Measurements from ENCODE around the gene KIRREL3. TPM values are rescaled to one million over a fixed set of nuclear protein-coding genes. Genes with fewer than 3 reads are reported as not detected.

The KIRREL3 gene
- polyA plus RNA-seq, 2 of the 4 experiments (the other 2 are of a cell fraction), result 3.0 to 11.0 TPM

GRCh38 chr11:126380909-126381308 lies 619.7 kb downstream of the KIRREL3 start:
- Histone ChIP-seq H3K4me2 (no peak overlapping the region), H3K4me1 (no peaks in the 10 kb centered on the region), H3K4me3 (no peak overlapping the region), H3K9me3 (no peaks in the 10 kb centered on the region), H3K27ac (no peak overlapping the region)
- FAIRE-seq (no peak), ATAC-seq (no peak), DNase-seq (ENCODE audit: low read depth in 1 of 2, low spot score in 1 of 2) (no peak)
- 92% methylated on average over 4 of the region's 4 CpGs for WGBS (ENCODE audit: missing lambda C conversion rate)
- CTCF ChIA-PET, result no interaction called here
- TF ChIP-seq MYC (IDR thresholded peaks at IDR 0.05; ENCODE audit: borderline replicate concordance, low read length), result no peak
- TF ChIP-seq EP300 (IDR thresholded peaks at IDR 0.05), result no peak
- no peak for TF ChIP-seq REST (IDR thresholded peaks at IDR 0.05)
- no peak for TF ChIP-seq ZFP36 (IDR thresholded peaks at IDR 0.05; ENCODE audit: borderline replicate concordance, partially characterized antibody)
- TF ChIP-seq EHF (CRISPR knock-in tag; IDR thresholded peaks at IDR 0.05), result no peak
- TF ChIP-seq PHF8 (IDR thresholded peaks at IDR 0.05; ENCODE audit: borderline replicate concordance, low read depth), result no peak
- TF ChIP-seq HOXB13 (CRISPR knock-in tag; IDR thresholded peaks at IDR 0.05; ENCODE audit: low read depth), result no peak
- no peak for TF ChIP-seq ATOH8 (CRISPR knock-in tag; IDR thresholded peaks at IDR 0.05; ENCODE audit: low read depth)
- TF ChIP-seq JUN (IDR thresholded peaks at IDR 0.05), result no peak
- TF ChIP-seq JUNB (IDR thresholded peaks at IDR 0.05), result no peak
- no peak for TF ChIP-seq TFCP2L1 (CRISPR knock-in tag; IDR thresholded peaks at IDR 0.05)
- TF ChIP-seq CTCF (IDR thresholded peaks at IDR 0.05), result no peak
- no peak for TF ChIP-seq CEBPB (IDR thresholded peaks at IDR 0.05)
- no peak for TF ChIP-seq SREBF2 (IDR thresholded peaks at IDR 0.05)
- no peak for TF ChIP-seq CHD2 (IDR thresholded peaks at IDR 0.05; ENCODE audit: low read length, partially characterized antibody)
- TF ChIP-seq NR3C1 (IDR thresholded peaks at IDR 0.05), result no peak
- TF ChIP-seq HOXA7 (CRISPR knock-in tag; IDR thresholded peaks at IDR 0.05), result no peak
- TF ChIP-seq TP53 (CRISPR knock-in tag; IDR thresholded peaks at IDR 0.05), result no peak
- POLR2A ChIA-PET, result no interaction called here

- Histone ChIP-seq H3K9me3 (no peaks in the 10 kb centered on the region), H3K4me1 (no peaks in the 10 kb centered on the region), H3K4me3 (no peak overlapping the region), H3K27ac (no peak overlapping the region), H3K4me2 (no peak overlapping the region)
- FAIRE-seq, result no peak
- no peak for ATAC-seq
- no peak for DNase-seq (ENCODE audit: low read depth in 1 of 2, low spot score in 1 of 2)
- TF ChIP-seq SREBF2 (IDR thresholded peaks at IDR 0.05), result no peak
- WGBS (ENCODE audit: missing lambda C conversion rate), result 94% methylated on average over 4 of the region's 4 CpGs
- CTCF ChIA-PET, result no interaction called here
- POLR2A ChIA-PET, result no interaction called here
These were observed 621.8 kb downstream of the KIRREL3 start for GRCh38 chr11:126378763-126379162.

- no peak overlapping the region for H3K4me2 ChIP-seq
- ChIA-PET POLR2A (no interaction called here), CTCF (no interaction called here)
- H3K27ac ChIP-seq, result no peak overlapping the region
- no peaks in the 10 kb centered on the region for H3K9me3 ChIP-seq
- no peak for ATAC-seq
- FAIRE-seq, result no peak
- 92% methylated on average over 7 of the region's 7 CpGs for WGBS (ENCODE audit: missing lambda C conversion rate)
- H3K4me1 ChIP-seq, result peaks cover 8% of the 10 kb centered on the region; the same call in 2 of the 3 replicates
- H3K4me3 ChIP-seq, result no peak overlapping the region
- no peak for DNase-seq (ENCODE audit: low read depth in 1 of 2, low spot score in 1 of 2)
- TF ChIP-seq CBX8 (IDR thresholded peaks at IDR 0.05) (no peak), HOXB5 (CRISPR knock-in tag; IDR thresholded peaks at IDR 0.05) (no peak), FOXS1 (CRISPR knock-in tag; IDR thresholded peaks at IDR 0.05) (no peak), E2F6 (IDR thresholded peaks at IDR 0.05; ENCODE audit: borderline replicate concordance, low read depth) (no peak), RAD21 (conservative IDR thresholded peaks at IDR 0.05 in 1 of 2, IDR thresholded peaks at IDR 0.05 in 1 of 2) (no peak), HOXB13 (CRISPR knock-in tag; IDR thresholded peaks at IDR 0.05; ENCODE audit: low read depth) (no peak), CBX2 (IDR thresholded peaks at IDR 0.05; ENCODE audit: borderline replicate concordance, low read depth) (no peak), BHLHE40 (IDR thresholded peaks at IDR 0.05; ENCODE audit: low read depth, low read length) (no peak), CHD2 (IDR thresholded peaks at IDR 0.05; ENCODE audit: low read length, partially characterized antibody) (no peak), SMC3 (IDR thresholded peaks at IDR 0.05) (no peak), RCOR1 (IDR thresholded peaks at IDR 0.05; ENCODE audit: low read depth, low read length) (no peak)
These were observed 624.8 kb downstream of the KIRREL3 start for GRCh38 chr11:126375726-126376125.

Data from A549 (cell line).